GM23338 (cell line): Measurements from ENCODE around the gene MACF1.

Experiments
- EZH2 ChIP-seq: fragments of 200-600 bp; sonication (generic); IDR thresholded peaks from one replicate; pipeline ENCODE4 v1.8.0; 2017; ENCODE audit warnings: antibody characterized with exemption, mild to moderate bottlenecking, low read depth; ENCODE audit not compliant: unreplicated experiment
- EZH2phosphoT487 ChIP-seq: fragments of 200-600 bp; sonication (generic); IDR thresholded peaks from one replicate; pipeline ENCODE4 v1.8.1; 2018; ENCODE audit warnings: antibody characterized with exemption; ENCODE audit not compliant: unreplicated experiment
- NANOG ChIP-seq: IDR thresholded peaks from 2 replicates; pipeline ENCODE4 v1.6.1; 2016; ENCODE audit warnings: antibody characterized with exemption, borderline replicate concordance
- POLR2AphosphoS5 ChIP-seq: IDR thresholded peaks from 2 replicates; pipeline ENCODE4 v1.6.1; 2016; ENCODE audit warnings: antibody characterized with exemption, low read depth
- ZNF331 ChIP-seq: fragments of 250-450 bp; sonication (Bioruptor Pico); IDR thresholded peaks from 2 replicates; pipeline ENCODE4 v1.5.0; 2020; ENCODE audit warnings: low read depth, mild to moderate bottlenecking, moderate library complexity
- TF ChIP-seq, protein P1 (sequence below), 2 experiments: fragments of 200-600 bp in 1 of 2; sonication (generic) in 1 of 2; conservative IDR thresholded peaks; 2 replicates each; pipeline versions ENCODE4 v1.5.1 to v1.6.1; 2016 to 2017; ENCODE audit warnings: antibody characterized with exemption in 2 of 2, low read depth in 2 of 2, mild to moderate bottlenecking in 2 of 2, moderate library complexity in 1 of 2
- TF ChIP-seq, protein P2 (sequence below): IDR thresholded peaks from one replicate; pipeline ENCODE4 v1.6.1; 2018; ENCODE audit warnings: antibody characterized with exemption; ENCODE audit not compliant: unreplicated experiment
- TF ChIP-seq, protein P3 (sequence below): IDR thresholded peaks from 2 replicates; pipeline ENCODE4 v1.6.1; 2016; ENCODE audit warnings: antibody characterized with exemption

DNA sequence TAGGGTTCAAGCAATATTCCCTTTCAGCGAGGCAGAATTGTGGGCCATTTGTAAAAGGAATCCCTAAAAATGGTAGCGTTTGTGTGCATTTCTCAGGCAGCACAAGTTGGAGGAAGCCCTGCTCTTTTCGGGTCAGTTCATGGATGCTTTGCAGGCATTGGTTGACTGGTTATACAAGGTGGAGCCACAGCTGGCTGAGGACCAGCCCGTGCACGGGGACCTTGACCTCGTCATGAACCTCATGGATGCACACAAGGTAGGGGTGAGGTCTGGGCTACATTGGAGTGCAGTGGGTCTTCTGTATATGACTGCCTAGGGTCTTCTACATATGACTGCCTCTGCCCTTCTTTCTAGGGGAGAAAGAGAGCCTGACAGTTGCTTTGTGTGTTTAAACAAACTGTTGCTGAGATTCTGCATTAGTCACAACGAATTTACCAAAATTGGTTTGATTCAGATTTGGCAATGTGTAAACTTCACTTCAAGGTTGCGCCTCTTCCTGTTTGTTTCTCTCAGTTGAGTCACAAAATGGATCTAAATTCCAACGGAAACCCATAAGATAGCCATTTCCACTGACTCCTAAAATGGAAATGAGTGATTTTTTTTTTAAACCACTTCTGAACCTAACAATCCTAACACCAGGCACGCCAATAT is 246.6 kb downstream of the MACF1 start:
- TF ChIP-seq, protein P1, sequence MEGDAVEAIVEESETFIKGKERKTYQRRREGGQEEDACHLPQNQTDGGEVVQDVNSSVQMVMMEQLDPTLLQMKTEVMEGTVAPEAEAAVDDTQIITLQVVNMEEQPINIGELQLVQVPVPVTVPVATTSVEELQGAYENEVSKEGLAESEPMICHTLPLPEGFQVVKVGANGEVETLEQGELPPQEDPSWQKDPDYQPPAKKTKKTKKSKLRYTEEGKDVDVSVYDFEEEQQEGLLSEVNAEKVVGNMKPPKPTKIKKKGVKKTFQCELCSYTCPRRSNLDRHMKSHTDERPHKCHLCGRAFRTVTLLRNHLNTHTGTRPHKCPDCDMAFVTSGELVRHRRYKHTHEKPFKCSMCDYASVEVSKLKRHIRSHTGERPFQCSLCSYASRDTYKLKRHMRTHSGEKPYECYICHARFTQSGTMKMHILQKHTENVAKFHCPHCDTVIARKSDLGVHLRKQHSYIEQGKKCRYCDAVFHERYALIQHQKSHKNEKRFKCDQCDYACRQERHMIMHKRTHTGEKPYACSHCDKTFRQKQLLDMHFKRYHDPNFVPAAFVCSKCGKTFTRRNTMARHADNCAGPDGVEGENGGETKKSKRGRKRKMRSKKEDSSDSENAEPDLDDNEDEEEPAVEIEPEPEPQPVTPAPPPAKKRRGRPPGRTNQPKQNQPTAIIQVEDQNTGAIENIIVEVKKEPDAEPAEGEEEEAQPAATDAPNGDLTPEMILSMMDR (conservative IDR thresholded peaks at IDR 0.05; ENCODE audit: low read depth in 2 of 2): no peak
- TF ChIP-seq, protein P2, sequence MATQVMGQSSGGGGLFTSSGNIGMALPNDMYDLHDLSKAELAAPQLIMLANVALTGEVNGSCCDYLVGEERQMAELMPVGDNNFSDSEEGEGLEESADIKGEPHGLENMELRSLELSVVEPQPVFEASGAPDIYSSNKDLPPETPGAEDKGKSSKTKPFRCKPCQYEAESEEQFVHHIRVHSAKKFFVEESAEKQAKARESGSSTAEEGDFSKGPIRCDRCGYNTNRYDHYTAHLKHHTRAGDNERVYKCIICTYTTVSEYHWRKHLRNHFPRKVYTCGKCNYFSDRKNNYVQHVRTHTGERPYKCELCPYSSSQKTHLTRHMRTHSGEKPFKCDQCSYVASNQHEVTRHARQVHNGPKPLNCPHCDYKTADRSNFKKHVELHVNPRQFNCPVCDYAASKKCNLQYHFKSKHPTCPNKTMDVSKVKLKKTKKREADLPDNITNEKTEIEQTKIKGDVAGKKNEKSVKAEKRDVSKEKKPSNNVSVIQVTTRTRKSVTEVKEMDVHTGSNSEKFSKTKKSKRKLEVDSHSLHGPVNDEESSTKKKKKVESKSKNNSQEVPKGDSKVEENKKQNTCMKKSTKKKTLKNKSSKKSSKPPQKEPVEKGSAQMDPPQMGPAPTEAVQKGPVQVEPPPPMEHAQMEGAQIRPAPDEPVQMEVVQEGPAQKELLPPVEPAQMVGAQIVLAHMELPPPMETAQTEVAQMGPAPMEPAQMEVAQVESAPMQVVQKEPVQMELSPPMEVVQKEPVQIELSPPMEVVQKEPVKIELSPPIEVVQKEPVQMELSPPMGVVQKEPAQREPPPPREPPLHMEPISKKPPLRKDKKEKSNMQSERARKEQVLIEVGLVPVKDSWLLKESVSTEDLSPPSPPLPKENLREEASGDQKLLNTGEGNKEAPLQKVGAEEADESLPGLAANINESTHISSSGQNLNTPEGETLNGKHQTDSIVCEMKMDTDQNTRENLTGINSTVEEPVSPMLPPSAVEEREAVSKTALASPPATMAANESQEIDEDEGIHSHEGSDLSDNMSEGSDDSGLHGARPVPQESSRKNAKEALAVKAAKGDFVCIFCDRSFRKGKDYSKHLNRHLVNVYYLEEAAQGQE: no peak
- TF ChIP-seq EZH2 (no peak), EZH2phosphoT487 (no peak), POLR2AphosphoS5 (no peak), ZNF331 (no peak), NANOG (no peak)
- TF ChIP-seq, protein P3, sequence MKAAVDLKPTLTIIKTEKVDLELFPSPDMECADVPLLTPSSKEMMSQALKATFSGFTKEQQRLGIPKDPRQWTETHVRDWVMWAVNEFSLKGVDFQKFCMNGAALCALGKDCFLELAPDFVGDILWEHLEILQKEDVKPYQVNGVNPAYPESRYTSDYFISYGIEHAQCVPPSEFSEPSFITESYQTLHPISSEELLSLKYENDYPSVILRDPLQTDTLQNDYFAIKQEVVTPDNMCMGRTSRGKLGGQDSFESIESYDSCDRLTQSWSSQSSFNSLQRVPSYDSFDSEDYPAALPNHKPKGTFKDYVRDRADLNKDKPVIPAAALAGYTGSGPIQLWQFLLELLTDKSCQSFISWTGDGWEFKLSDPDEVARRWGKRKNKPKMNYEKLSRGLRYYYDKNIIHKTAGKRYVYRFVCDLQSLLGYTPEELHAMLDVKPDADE: no peak
